GM23338 (cell line): Measurements from ENCODE around the gene CCDC178. TPM values are rescaled to one million over a fixed set of nuclear protein-coding genes. Genes with fewer than 3 reads are reported as not detected.

ENCODE experiments used
- ATAC-seq: fragments of 200-7000 bp; cut with Tn5 transposase; 3 replicates; pipeline ENCODE4 v1.9.1; 2020
- DNase-seq: peaks from one replicate; pipeline ENCODE4 v3.0.0-alpha.2; 2015; ENCODE audit warnings: low spot score
- H2AFZ ChIP-seq: fragments of 200-600 bp; sonication (generic); 2 replicates; pipeline ENCODE4 v1.8.0; 2016; ENCODE audit warnings: antibody characterized with exemption, mild to moderate bottlenecking, moderate library complexity
- H3F3A ChIP-seq: fragments of 200-600 bp; sonication (generic); replicated peaks from 2 replicates; pipeline ENCODE4 v1.8.0; 2017; ENCODE audit warnings: antibody characterized with exemption, mixed run types, low read depth
- H3K27ac ChIP-seq: fragments of 200-600 bp; sonication (generic); 2 replicates; pipeline ENCODE4 v1.6.1; 2016; ENCODE audit warnings: low read depth
- H3K27me3 ChIP-seq: fragments of 200-600 bp; sonication (generic); 2 replicates; pipeline ENCODE4 v1.8.0; 2016; ENCODE audit warnings: mild to moderate bottlenecking, mixed run types, moderate library complexity; ENCODE audit not compliant: insufficient read depth
- H3K36me3 ChIP-seq: fragments of 200-600 bp; sonication (generic); 2 replicates; pipeline ENCODE4 v1.8.0; 2016; ENCODE audit warnings: mild to moderate bottlenecking; ENCODE audit not compliant: insufficient read depth
- H3K4me1 ChIP-seq: fragments of 200-600 bp; sonication (generic); 2 replicates; pipeline ENCODE4 v1.8.0; 2016; ENCODE audit warnings: mild to moderate bottlenecking, moderate library complexity; ENCODE audit not compliant: insufficient read depth
- H3K4me2 ChIP-seq: fragments of 200-600 bp; sonication (generic); 2 replicates; pipeline ENCODE4 v1.7.1; 2017; ENCODE audit warnings: mixed run types
- H3K4me3 ChIP-seq: fragments of 200-600 bp; sonication (generic); 2 replicates; pipeline ENCODE4 v1.6.1; 2016; ENCODE audit warnings: mixed run types
- H3K79me2 ChIP-seq: fragments of 200-600 bp; sonication (generic); replicated peaks from 2 replicates; pipeline ENCODE4 v1.8.0; 2017; ENCODE audit warnings: mild to moderate bottlenecking; ENCODE audit not compliant: insufficient read depth
- H3K9me2 ChIP-seq: fragments of 200-600 bp; sonication (generic); 2 replicates; pipeline ENCODE4 v1.8.0; 2017; ENCODE audit not compliant: insufficient read depth
- H4K20me1 ChIP-seq: fragments of 200-600 bp; sonication (generic); replicated peaks from 2 replicates; pipeline ENCODE4 v1.8.0; 2017; ENCODE audit warnings: mild to moderate bottlenecking; ENCODE audit not compliant: insufficient read depth
- H3K27ac Mint-ChIP-seq: 2 replicates; pipeline ENCODE4 v1.8.0; 2020; ENCODE audit warnings: inconsistent platforms, mild to moderate bottlenecking, moderate library complexity, mixed read lengths
- H3K27me3 Mint-ChIP-seq: 3 replicates; pipeline ENCODE4 v1.8.0; 2022; ENCODE audit warnings: low read depth, mild to moderate bottlenecking, moderate library complexity, mixed read lengths, inconsistent platforms; ENCODE audit not compliant: insufficient read depth, poor library complexity
- H3K36me3 Mint-ChIP-seq: 3 replicates; pipeline ENCODE4 v1.8.0; 2021; ENCODE audit warnings: low read depth, mild to moderate bottlenecking, inconsistent platforms, moderate library complexity, mixed read lengths
- H3K4me1 Mint-ChIP-seq: 3 replicates; pipeline ENCODE4 v1.8.0; 2020; ENCODE audit warnings: mild to moderate bottlenecking, inconsistent platforms, mixed read lengths
- H3K4me3 Mint-ChIP-seq: 3 replicates; pipeline ENCODE4 v1.8.0; 2021; ENCODE audit warnings: moderate library complexity, mild to moderate bottlenecking, inconsistent platforms, mixed read lengths
- H3K9me3 Mint-ChIP-seq: 3 replicates; pipeline ENCODE4 v1.8.0; 2020; ENCODE audit warnings: moderate library complexity, mild to moderate bottlenecking, inconsistent platforms, mixed read lengths
- CREB1 ChIP-seq: fragments of 250-450 bp; sonication (Bioruptor Pico); IDR thresholded peaks from 2 replicates; pipeline ENCODE4 v1.5.0; 2020; ENCODE audit warnings: low read depth, mild to moderate bottlenecking, moderate library complexity
- CTCF ChIP-seq, 2 experiments: fragments of 200-600 bp in 1 of 2; sonication (generic) in 1 of 2; conservative IDR thresholded peaks; 2 replicates each; pipeline versions ENCODE4 v1.5.1 to v1.6.1; 2016 to 2017; ENCODE audit warnings: antibody characterized with exemption in 2 of 2, low read depth in 2 of 2, mild to moderate bottlenecking in 2 of 2, moderate library complexity in 1 of 2
- ETS1 ChIP-seq: IDR thresholded peaks from 2 replicates; pipeline ENCODE4 v1.6.1; 2016; ENCODE audit warnings: antibody characterized with exemption
- EZH2 ChIP-seq: fragments of 200-600 bp; sonication (generic); IDR thresholded peaks from one replicate; pipeline ENCODE4 v1.8.0; 2017; ENCODE audit warnings: antibody characterized with exemption, mild to moderate bottlenecking, low read depth; ENCODE audit not compliant: unreplicated experiment
- EZH2phosphoT487 ChIP-seq: fragments of 200-600 bp; sonication (generic); IDR thresholded peaks from one replicate; pipeline ENCODE4 v1.8.1; 2018; ENCODE audit warnings: antibody characterized with exemption; ENCODE audit not compliant: unreplicated experiment
- JUNB ChIP-seq: IDR thresholded peaks from one replicate; pipeline ENCODE4 v1.6.1; 2016; ENCODE audit warnings: antibody characterized with exemption; ENCODE audit not compliant: unreplicated experiment
- NANOG ChIP-seq: IDR thresholded peaks from 2 replicates; pipeline ENCODE4 v1.6.1; 2016; ENCODE audit warnings: antibody characterized with exemption, borderline replicate concordance
- POLR2AphosphoS5 ChIP-seq: IDR thresholded peaks from 2 replicates; pipeline ENCODE4 v1.6.1; 2016; ENCODE audit warnings: antibody characterized with exemption, low read depth
- REST ChIP-seq: IDR thresholded peaks from one replicate; pipeline ENCODE4 v1.6.1; 2018; ENCODE audit warnings: antibody characterized with exemption; ENCODE audit not compliant: unreplicated experiment
- STAT1 ChIP-seq: IDR thresholded peaks from one replicate; pipeline ENCODE4 v1.6.1; 2016; ENCODE audit warnings: antibody characterized with exemption; ENCODE audit not compliant: unreplicated experiment
- ZNF114 ChIP-seq: fragments of 250-450 bp; sonication (Bioruptor Pico); IDR thresholded peaks from 2 replicates; pipeline ENCODE4 v1.5.0; 2020; ENCODE audit warnings: mild to moderate bottlenecking, moderate library complexity
- ZNF331 ChIP-seq: fragments of 250-450 bp; sonication (Bioruptor Pico); IDR thresholded peaks from 2 replicates; pipeline ENCODE4 v1.5.0; 2020; ENCODE audit warnings: low read depth, mild to moderate bottlenecking, moderate library complexity
- ZNF462 ChIP-seq: fragments of 250-450 bp; sonication (Bioruptor Pico); IDR thresholded peaks from 2 replicates; pipeline ENCODE4 v1.5.0; 2020; ENCODE audit warnings: mild to moderate bottlenecking, moderate library complexity
- polyA plus RNA-seq: library from polyadenylated mRNA; unstranded; fragments of >200 nt; fragmentation: Nextera tagmentation; extraction: Ambion mirVana; gene quantifications from 2 replicates; pipeline ENCODE4 v1.2.1, GENCODE V29; 2016
- total RNA-seq: library from RNA; depleted of rRNA; stranded (reverse); fragments of >200 nt; shearing (Covaris generic); gene quantifications from 2 replicates; pipeline ENCODE4 v1.2.3, GENCODE V29; 2014

CCDC178 gene
- total and polyA plus RNA-seq, 2 experiments from 2014 or later, result 0.17 to 0.24 TPM

- no peak for TF ChIP-seq JUNB
- no peak for TF ChIP-seq EZH2phosphoT487
- TF ChIP-seq REST, result no peak
- no peak for TF ChIP-seq CREB1 (CRISPR knock-in tag)
Observed at GRCh38 chr18:33154049-33154448, 286.5 kb downstream of the CCDC178 start (continued).

GRCh38 chr18:33152376-33152775 lies 288.1 kb downstream of the CCDC178 start:
- Mint-ChIP-seq H3K4me1 (no peaks in the 10 kb centered on the region), H3K27ac (no peak overlapping the region), H3K27me3 (no peaks in the 10 kb centered on the region), H3K4me3 (no peak overlapping the region), H3K9me3 (peaks cover 19% of the 10 kb centered on the region), H3K36me3 (peaks cover 3% of the 10 kb centered on the region; the same call in 1 of the 3 replicates)
- H3K4me3 ChIP-seq, result no peak overlapping the region
- no peaks in the 10 kb centered on the region for H3K79me2 ChIP-seq
- no peak overlapping the region for H2AFZ ChIP-seq
- H3K4me1 ChIP-seq, result no peaks in the 10 kb centered on the region
- no peaks in the 10 kb centered on the region for H3K27me3 ChIP-seq
- no peak overlapping the region for H3K4me2 ChIP-seq
- DNase-seq (no peak), ATAC-seq (no peak)
- H3K27ac ChIP-seq, result no peak overlapping the region
- no peaks in the 10 kb centered on the region for H3F3A ChIP-seq
- no peaks in the 10 kb centered on the region for H3K36me3 ChIP-seq
- H4K20me1 ChIP-seq, result no peaks in the 10 kb centered on the region
- no peaks in the 10 kb centered on the region for H3K9me2 ChIP-seq
- no peak for TF ChIP-seq ZNF114 (CRISPR knock-in tag)
- no peak for TF ChIP-seq EZH2
- no peak for TF ChIP-seq ZNF462
- TF ChIP-seq JUNB, result no peak
- no peak for TF ChIP-seq POLR2AphosphoS5
- no peak for TF ChIP-seq CREB1 (CRISPR knock-in tag)
- no peak for TF ChIP-seq CTCF (conservative IDR thresholded peaks at IDR 0.05; ENCODE audit: low read depth in 2 of 2)
- no peak for TF ChIP-seq STAT1
- TF ChIP-seq ZNF331 (CRISPR knock-in tag), result no peak
- no peak for TF ChIP-seq EZH2phosphoT487
- no peak for TF ChIP-seq NANOG
- TF ChIP-seq ETS1, result no peak
